GM23338 (cell line): ENCODE measurements around the gene CFTR. TPM values are rescaled to one million over a fixed set of nuclear protein-coding genes. Genes with fewer than 3 reads are reported as not detected.

Experiments
- CREB1 ChIP-seq: fragments of 250-450 bp; sonication (Bioruptor Pico); IDR thresholded peaks from 2 replicates; pipeline ENCODE4 v1.5.0; 2020; ENCODE audit warnings: low read depth, mild to moderate bottlenecking, moderate library complexity
- CTCF ChIP-seq, 2 experiments: fragments of 200-600 bp in 1 of 2; sonication (generic) in 1 of 2; conservative IDR thresholded peaks; 2 replicates each; pipeline versions ENCODE4 v1.5.1 to v1.6.1; 2016 to 2017; ENCODE audit warnings: antibody characterized with exemption in 2 of 2, low read depth in 2 of 2, mild to moderate bottlenecking in 2 of 2, moderate library complexity in 1 of 2
- JUNB ChIP-seq: IDR thresholded peaks from one replicate; pipeline ENCODE4 v1.6.1; 2016; ENCODE audit warnings: antibody characterized with exemption; ENCODE audit not compliant: unreplicated experiment
- NANOG ChIP-seq: IDR thresholded peaks from 2 replicates; pipeline ENCODE4 v1.6.1; 2016; ENCODE audit warnings: antibody characterized with exemption, borderline replicate concordance
- REST ChIP-seq: IDR thresholded peaks from one replicate; pipeline ENCODE4 v1.6.1; 2018; ENCODE audit warnings: antibody characterized with exemption; ENCODE audit not compliant: unreplicated experiment
- ZNF462 ChIP-seq: fragments of 250-450 bp; sonication (Bioruptor Pico); IDR thresholded peaks from 2 replicates; pipeline ENCODE4 v1.5.0; 2020; ENCODE audit warnings: mild to moderate bottlenecking, moderate library complexity
- polyA plus RNA-seq: library from polyadenylated mRNA; unstranded; fragments of >200 nt; fragmentation: Nextera tagmentation; extraction: Ambion mirVana; gene quantifications from 2 replicates; pipeline ENCODE4 v1.2.1, GENCODE V29; 2016
- total RNA-seq: library from RNA; depleted of rRNA; stranded (reverse); fragments of >200 nt; shearing (Covaris generic); gene quantifications from 2 replicates; pipeline ENCODE4 v1.2.3, GENCODE V29; 2014

CFTR gene
- total and polyA plus RNA-seq, 2 experiments from 2014 or later = 0.45 to 1.2 TPM

- TF ChIP-seq ZNF462 (CRISPR knock-in tag) (no peak), NANOG (no peak), CTCF (conservative IDR thresholded peaks at IDR 0.05; ENCODE audit: low read depth in 2 of 2) (no peak), JUNB (no peak), REST (no peak), CREB1 (CRISPR knock-in tag) (no peak)
Measured at GRCh38 chr7:117685795-117686194, 206.0 kb downstream of the CFTR start (continued).
